ENCODE measurements around the gene VEGFB.

- no peak for TF ChIP-seq LEF1 (IDR thresholded peaks at IDR 0.05; ENCODE audit: borderline replicate concordance)
- no peak for TF ChIP-seq FOXA1 (IDR thresholded peaks at IDR 0.05)
- TF ChIP-seq NFRKB (IDR thresholded peaks at IDR 0.05), result no peak
- TF ChIP-seq ZNF384 (IDR thresholded peaks at IDR 0.05), result no peak
- no peak for TF ChIP-seq BHLHE40 (IDR thresholded peaks at IDR 0.05; ENCODE audit: borderline replicate concordance)
- TF ChIP-seq FOXK2 (IDR thresholded peaks at IDR 0.05), result no peak
- TF ChIP-seq PKNOX1 (IDR thresholded peaks at IDR 0.05), result no peak
- TF ChIP-seq SP1 (IDR thresholded peaks at IDR 0.05), result no peak
- no peak for TF ChIP-seq ELF4 (IDR thresholded peaks at IDR 0.05)
- no peak for TF ChIP-seq TARDBP (IDR thresholded peaks at IDR 0.05)
Measured at GRCh38 chr11:64203421-64204079, 30.8 kb upstream of the VEGFB start.
